ENCODE data around the gene CUL3. TPM values are rescaled to one million over a fixed set of nuclear protein-coding genes. Genes with fewer than 3 reads are reported as not detected.

The CUL3 gene
- total and polyA plus RNA-seq, 2 of the 8 experiments (the other 6 are each of a cell fraction or from before 2014, with no cell fraction given) = 28.5 to 113 TPM

- no peak for TF ChIP-seq CHD7 (IDR thresholded peaks at IDR 0.05; ENCODE audit: insufficient replicate concordance, low read length)
- TF ChIP-seq USF2 (IDR thresholded peaks at IDR 0.05; ENCODE audit: low read length) = no peak
- TF ChIP-seq GTF2F1 (IDR thresholded peaks at IDR 0.05; ENCODE audit: borderline replicate concordance, low read depth, low read length) = no peak
- no peak for TF ChIP-seq NRF1 (IDR thresholded peaks at IDR 0.05; ENCODE audit: low read depth, low read length)
- TF ChIP-seq RAD21 (IDR thresholded peaks at IDR 0.05 in 1 of 2, conservative IDR thresholded peaks at IDR 0.05 in 1 of 2; ENCODE audit: low read depth in 2 of 2, low read length in 2 of 2) = no peak
- no peak for TF ChIP-seq CBX5 (IDR thresholded peaks at IDR 0.05; ENCODE audit: low read depth, low read length)
- no peak for TF ChIP-seq TCF12 (IDR thresholded peaks at IDR 0.05; ENCODE audit: low read depth, low read length)
- no peak for TF ChIP-seq ZNF274 (IDR thresholded peaks at IDR 0.05; ENCODE audit: borderline replicate concordance, extremely low read depth, low read length)
These were observed 45.7 kb upstream of the CUL3 start (continued) for GRCh38 chr2:224630659-224631550.

All from H1 (cell line).